Duodenal mucosa (tissue), 2 donors: ENCODE data around the gene PLK4.
"Not testable (repeated sequence)": the region's sequence is repeated elsewhere in the genome, so short reads cannot be mapped to it uniquely, and the experiment has no call there.

Source experiments
- H3K27ac ChIP-seq: one replicate; pipeline ENCODE4 v1.7.0; 2013; ENCODE audit warnings: low read depth, low read length
- H3K27me3 ChIP-seq, 2 donors: one replicate each; pipeline ENCODE4 v1.7.0; 2013; ENCODE audit warnings: low read length in 2 of 2, control low read depth in 1 of 2; ENCODE audit not compliant: insufficient read depth in 2 of 2, control insufficient read depth in 1 of 2
- H3K36me3 ChIP-seq, 2 donors: one replicate each; pipeline ENCODE4 v1.7.0; 2013; ENCODE audit warnings: low read length in 2 of 2, control low read depth in 1 of 2; ENCODE audit not compliant: insufficient read depth in 2 of 2, control insufficient read depth in 1 of 2
- H3K4me1 ChIP-seq, 2 donors: one replicate each; pipeline ENCODE4 v1.7.0; 2013; ENCODE audit warnings: low read length in 2 of 2, control low read depth in 1 of 2; ENCODE audit not compliant: insufficient read depth in 2 of 2, control insufficient read depth in 1 of 2
- H3K4me3 ChIP-seq, 2 donors: one replicate each; pipeline ENCODE4 v1.7.0; 2013; ENCODE audit warnings: low read length in 2 of 2, low read depth in 1 of 2
- H3K9ac ChIP-seq, 2 donors: one replicate each; pipeline ENCODE4 v1.7.0; 2013; ENCODE audit warnings: low read length in 2 of 2, low read depth in 1 of 2
- H3K9me3 ChIP-seq, 2 donors: one replicate each; pipeline ENCODE4 v1.7.0; 2013; ENCODE audit warnings: low read length in 2 of 2, control low read depth in 1 of 2; ENCODE audit not compliant: control insufficient read depth in 1 of 2

PLK4 gene

DNA sequence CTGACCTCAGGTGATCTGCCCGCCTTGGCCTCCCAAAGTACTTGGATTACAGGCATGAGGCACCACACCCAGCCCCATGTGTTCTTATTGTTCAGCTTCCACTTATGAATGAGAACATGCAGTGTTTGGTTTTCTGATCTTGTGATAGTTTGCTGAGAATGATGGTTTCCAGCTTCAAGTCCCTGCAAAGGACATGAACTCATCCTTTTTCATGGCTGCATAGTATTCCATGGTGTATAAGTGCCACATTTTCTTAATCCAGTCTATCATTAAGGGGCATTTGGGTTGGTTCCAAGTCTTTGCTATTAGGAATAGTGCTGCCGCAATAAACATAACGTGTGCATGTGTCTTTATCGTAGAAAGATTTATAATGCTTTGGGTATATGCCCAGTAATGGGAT, 19.0 kb downstream of the PLK4 start:
- H3K4me1 ChIP-seq, H3K9me3 ChIP-seq, H3K36me3 ChIP-seq, H3K4me3 ChIP-seq, H3K27me3 ChIP-seq, H3K27ac ChIP-seq, H3K9ac ChIP-seq: not testable (repeated sequence)

DNA sequence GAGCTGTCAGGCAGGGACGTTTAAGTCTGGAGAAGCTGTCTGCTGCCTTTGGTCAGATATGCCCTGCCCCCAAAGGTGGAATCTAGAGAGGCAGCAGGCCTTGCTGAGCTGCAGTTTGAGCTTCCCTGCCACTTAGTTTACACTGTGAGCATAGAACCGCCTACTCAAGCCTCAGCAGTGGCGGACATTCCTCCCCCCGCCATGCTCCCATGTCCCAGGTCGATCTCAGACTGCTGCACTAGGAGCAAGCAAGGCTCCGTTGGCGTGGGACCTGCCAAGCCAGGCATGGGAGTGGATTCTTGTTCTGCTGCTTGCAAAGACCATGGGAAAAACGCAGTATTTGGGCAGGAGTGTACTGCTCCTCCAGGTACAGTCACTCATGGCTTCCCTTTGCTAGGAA, 24.3 kb downstream of the PLK4 start:
- no peaks in the 10 kb centered on the region for H3K36me3 ChIP-seq
- H3K9ac ChIP-seq = no peak overlapping the region
- H3K27me3 ChIP-seq = no peaks in the 10 kb centered on the region
- no peak overlapping the region for H3K4me3 ChIP-seq
- no peaks in the 10 kb centered on the region for H3K4me1 ChIP-seq
- H3K9me3 ChIP-seq = no peaks in the 10 kb centered on the region
- no peak overlapping the region for H3K27ac ChIP-seq

DNA sequence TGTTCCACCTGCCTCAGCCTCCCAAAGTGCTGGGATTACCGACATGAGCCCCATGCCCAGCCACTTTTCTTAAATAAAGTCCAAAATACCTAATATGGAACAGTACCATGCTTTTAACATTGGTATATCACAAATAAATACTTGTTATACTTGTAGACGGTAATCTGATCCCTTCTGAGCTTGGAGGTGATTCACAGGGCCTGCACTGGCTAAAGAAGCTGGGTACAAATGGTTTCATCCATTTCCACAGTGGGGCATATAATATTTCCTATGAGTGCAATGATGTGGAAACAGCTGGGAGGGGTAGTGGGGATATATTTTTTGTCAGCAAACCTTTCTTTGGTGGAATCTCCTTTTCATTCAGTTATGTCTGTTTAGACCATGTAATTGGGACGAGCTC, 35.8 kb downstream of the PLK4 start:
- Histone ChIP-seq H3K9me3 (no peaks in the 10 kb centered on the region), H3K27ac (no peak overlapping the region), H3K27me3 (no peaks in the 10 kb centered on the region), H3K4me3 (no peak overlapping the region), H3K4me1 (no peaks in the 10 kb centered on the region), H3K36me3 (peaks cover 20 to 35% of the 10 kb centered on the region in 2 donors), H3K9ac (no peak overlapping the region)

DNA sequence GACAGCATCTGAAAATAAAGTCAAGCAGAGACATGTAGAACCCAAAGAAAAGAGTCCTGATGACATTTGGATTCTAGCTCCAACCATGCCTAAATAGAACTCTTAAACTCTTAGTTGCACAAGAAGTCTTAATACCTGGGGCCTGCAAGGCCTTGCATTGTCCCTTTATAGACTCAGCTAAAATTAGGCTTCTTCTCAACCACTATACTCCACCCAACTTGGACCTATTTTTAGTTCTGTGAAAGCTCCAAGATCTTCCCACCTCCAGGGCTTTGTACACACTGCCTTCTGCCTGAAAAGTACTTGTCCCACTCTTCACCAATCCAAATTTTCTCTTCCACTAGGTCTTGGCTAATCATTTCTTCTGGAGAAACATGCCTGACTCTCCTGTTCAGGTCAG, 36.5 kb downstream of the PLK4 start:
- no peak overlapping the region for H3K9ac ChIP-seq
- H3K36me3 ChIP-seq = peaks cover 20 to 37% of the 10 kb centered on the region in 2 donors
- no peak overlapping the region for H3K4me3 ChIP-seq
- H3K27ac ChIP-seq = no peak overlapping the region
- H3K27me3 ChIP-seq = no peaks in the 10 kb centered on the region
- no peaks in the 10 kb centered on the region for H3K4me1 ChIP-seq
- no peaks in the 10 kb centered on the region for H3K9me3 ChIP-seq

DNA sequence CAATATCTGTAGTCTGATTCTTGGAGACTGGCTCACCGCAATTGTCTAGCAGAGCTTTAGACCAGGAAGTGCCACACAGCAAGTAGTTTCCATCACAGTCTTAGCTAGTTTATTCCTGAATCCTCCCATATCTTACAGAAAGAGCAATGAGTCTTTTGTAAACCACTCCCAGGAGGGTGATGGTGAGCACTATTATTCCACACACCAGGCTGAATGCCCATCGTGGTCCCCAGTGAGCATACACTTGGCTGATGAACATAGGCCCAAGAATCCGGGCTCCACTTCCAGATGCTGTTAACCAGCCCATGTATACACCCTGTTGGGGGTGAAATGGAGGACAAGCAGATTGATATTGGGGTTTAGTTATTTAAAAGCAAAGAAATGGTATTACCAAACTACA, 39.8 kb downstream of the PLK4 start:
- H3K36me3 ChIP-seq = peaks cover 20 to 37% of the 10 kb centered on the region in 2 donors
- H3K27me3 ChIP-seq = no peaks in the 10 kb centered on the region
- H3K27ac ChIP-seq = no peak overlapping the region
- no peaks in the 10 kb centered on the region for H3K4me1 ChIP-seq
- H3K4me3 ChIP-seq = no peak overlapping the region
- H3K9me3 ChIP-seq = no peaks in the 10 kb centered on the region
- no peak overlapping the region for H3K9ac ChIP-seq

DNA sequence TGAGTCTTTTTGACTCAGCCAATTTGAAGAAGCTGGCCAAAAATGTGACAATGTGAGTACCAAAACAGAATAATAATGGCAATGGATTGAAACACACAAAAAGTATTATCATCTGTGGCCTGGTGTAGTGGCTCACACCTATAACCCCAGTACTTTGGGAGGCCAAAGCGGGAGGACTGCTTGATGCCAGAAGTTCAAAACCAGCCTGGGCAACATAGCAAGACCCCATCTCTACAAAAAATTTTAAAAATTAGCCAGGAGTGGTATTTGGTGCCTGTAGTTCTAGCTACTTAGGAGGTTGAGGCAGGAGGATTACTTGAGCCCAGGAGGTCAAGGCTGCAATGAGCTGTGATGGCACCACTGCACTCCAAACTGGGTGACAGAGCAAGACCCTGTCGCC, 41.5 kb downstream of the PLK4 start:
- no peak overlapping the region for H3K4me3 ChIP-seq
- no peak overlapping the region for H3K27ac ChIP-seq
- H3K4me1 ChIP-seq = no peaks in the 10 kb centered on the region
- peaks cover 20 to 35% of the 10 kb centered on the region in 2 donors for H3K36me3 ChIP-seq
- no peaks in the 10 kb centered on the region for H3K9me3 ChIP-seq
- H3K9ac ChIP-seq = no peak overlapping the region
- no peaks in the 10 kb centered on the region for H3K27me3 ChIP-seq

DNA sequence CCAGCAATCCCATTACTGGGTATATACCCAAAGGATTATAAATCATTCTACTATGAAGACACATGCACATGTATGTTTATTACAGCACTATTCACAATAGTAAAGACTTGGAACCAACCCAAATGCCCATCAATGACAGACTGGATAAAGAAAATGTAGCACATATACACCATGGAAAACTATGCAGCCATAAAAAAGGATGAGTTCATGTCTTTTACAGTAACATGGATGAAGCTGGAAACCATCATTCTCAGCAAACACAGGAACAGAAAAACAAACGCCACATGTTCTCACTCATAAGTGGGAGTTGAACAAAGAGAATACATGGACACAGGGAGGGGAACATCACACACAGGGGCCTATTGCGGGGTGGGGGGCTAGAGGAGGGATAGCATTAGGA, 45.0 kb downstream of the PLK4 start:
- H3K27me3 ChIP-seq, H3K4me1 ChIP-seq, H3K27ac ChIP-seq, H3K9ac ChIP-seq, H3K9me3 ChIP-seq, H3K4me3 ChIP-seq: not testable (repeated sequence)
- peaks cover 5 to 19% of the 10 kb centered on the region in 2 donors for H3K36me3 ChIP-seq

DNA sequence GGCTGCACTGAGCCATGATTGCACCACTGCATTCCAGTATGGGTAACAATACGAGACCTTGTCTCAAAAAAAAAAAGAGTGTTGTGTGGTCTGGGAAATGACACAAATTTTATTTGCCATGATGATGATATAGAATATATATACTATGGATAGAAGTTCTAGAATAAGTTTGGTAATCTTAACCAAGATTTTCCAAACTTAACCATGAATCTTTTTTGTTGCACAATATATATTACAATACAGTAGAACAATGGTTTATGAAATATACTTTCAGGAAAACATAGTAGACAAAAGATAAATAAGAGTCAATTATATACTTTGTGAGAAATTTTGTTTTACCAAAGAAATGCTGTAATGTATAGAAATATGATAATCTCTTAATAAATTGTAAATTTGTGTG, 49.5 kb downstream of the PLK4 start:
- no peak overlapping the region for H3K27ac ChIP-seq
- no peaks in the 10 kb centered on the region for H3K9me3 ChIP-seq
- H3K4me1 ChIP-seq = no peaks in the 10 kb centered on the region
- no peaks in the 10 kb centered on the region for H3K27me3 ChIP-seq
- H3K9ac ChIP-seq = no peak overlapping the region
- no peak overlapping the region for H3K4me3 ChIP-seq
- H3K36me3 ChIP-seq = peaks cover 0 to 13% of the 10 kb centered on the region in 2 donors

DNA sequence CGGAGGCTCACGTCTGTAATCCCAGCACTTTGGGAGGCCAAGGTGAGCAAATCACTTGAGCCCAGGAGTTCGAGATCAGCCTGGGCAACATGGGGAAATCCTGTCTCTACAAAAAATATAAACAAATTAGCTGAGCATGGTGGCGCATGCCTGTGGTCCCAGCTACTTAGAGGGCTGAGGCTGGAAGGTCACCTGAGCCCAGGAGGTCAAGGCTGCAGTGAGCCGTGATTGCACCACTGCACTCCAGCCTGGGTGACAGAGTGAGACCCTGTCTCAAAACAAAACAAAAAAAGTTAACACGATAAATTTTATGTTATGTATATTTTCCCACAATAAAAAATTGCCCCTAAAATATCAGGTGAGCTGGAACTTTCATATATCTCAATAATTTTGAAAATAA, 51.1 kb downstream of the PLK4 start:
- H3K9me3 ChIP-seq, H3K9ac ChIP-seq, H3K4me1 ChIP-seq, H3K4me3 ChIP-seq, H3K27ac ChIP-seq, H3K27me3 ChIP-seq: not testable (repeated sequence)
- H3K36me3 ChIP-seq = peaks cover 0 to 13% of the 10 kb centered on the region in 2 donors

DNA sequence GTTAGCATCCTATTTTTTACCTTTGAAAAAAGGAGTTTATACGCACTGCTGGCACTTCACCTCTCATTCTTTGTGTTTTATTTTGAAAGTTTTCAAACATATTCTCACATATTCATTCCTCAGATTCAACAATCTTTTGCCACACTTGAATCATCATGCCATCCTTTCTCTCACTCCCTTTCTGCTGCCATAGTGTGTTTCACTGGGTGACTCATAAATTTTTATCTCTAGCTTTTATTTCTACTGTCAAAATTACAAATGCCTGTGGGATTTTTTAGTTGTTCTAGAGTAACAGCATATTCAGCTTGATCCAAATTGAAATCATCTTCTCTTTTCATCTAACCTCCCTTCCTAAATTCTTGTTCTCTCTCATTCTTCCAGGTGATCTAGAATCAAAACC, 56.3 kb downstream of the PLK4 start:
- Histone ChIP-seq H3K4me1 (no peaks in the 10 kb centered on the region), H3K27me3 (no peaks in the 10 kb centered on the region), H3K27ac (no peak overlapping the region)

More for the DNA sequence above, 56.3 kb downstream of the PLK4 start:
- H3K36me3 ChIP-seq = peaks cover 2 to 15% of the 10 kb centered on the region in 2 donors
- H3K9me3 ChIP-seq = no peaks in the 10 kb centered on the region
- no peak overlapping the region for H3K9ac ChIP-seq
- H3K4me3 ChIP-seq = no peak overlapping the region
